ENCODE measurements around the gene ASB18.

- no peak for TF ChIP-seq CTCF (conservative IDR thresholded peaks at IDR 0.05)
- TF ChIP-seq EZH2 (IDR thresholded peaks at IDR 0.05; ENCODE audit: low read depth): no peak
Observed at GRCh38 chr2:236175548-236176150, 88.6 kb downstream of the ASB18 start.
